Measurements from ENCODE around the gene SCN7A.
"Not testable (repeated sequence)": the region's sequence is repeated elsewhere in the genome, so short reads cannot be mapped to it uniquely, and the experiment has no call there.

The SCN7A gene

DNA sequence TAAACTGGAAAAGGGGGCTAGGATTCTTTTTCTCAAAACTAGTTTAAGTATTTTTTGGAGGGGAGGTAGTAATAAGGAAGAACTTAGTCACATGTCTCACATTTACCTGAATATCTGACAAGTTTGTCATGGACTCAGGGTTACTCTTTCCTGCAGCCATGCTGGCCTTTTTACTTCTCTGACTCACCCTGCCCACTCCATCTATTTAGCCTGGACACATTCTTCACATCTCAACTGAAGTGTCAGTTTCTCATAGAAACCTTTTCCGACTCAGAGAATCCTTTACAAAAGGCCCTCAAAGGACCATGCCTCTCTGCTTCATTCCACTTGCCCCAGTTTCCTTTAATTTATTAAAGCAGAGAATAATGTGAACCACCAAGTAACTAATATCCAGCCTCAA is 42.6 kb downstream of the SCN7A start:
- DNase-seq, result no peak

DNA sequence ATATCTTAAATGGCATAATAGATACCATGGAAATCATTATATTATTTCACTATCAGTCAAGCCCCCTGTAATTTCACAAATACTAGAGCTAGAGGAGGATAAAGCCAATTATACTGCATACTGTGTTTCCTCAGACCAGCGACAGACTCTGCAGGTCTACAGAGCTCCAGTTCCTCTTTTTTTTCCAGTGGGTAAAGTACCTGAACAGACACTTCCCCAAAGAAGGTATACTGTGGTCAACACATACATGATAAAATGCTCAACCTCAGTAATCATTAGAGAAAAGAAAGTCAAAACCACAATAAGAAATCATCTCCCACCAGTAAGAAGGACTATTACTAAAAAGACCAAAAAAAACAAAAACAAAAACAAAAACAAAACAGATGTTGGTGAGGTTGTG is 44.6 kb downstream of the SCN7A start:
- DNase-seq, result no peak

DNA sequence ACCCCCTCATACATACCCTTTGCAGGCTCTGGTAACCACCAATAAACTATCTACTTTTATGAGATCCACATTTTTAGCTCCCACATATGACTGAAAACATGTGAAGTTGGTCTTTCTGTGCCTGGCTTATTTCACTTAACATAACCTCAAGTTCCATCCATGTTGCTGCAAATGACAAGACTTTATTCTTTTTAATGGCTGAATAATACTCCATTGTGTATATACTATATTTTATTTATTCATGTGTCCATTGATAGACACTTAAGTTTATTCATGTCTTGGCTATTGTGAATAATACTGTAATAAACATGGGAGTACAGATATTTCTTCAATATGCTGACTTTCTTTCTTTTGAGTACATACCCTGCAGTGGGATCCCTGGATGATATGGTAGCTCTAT is 45.9 kb downstream of the SCN7A start:
- no peak for DNase-seq

DNA sequence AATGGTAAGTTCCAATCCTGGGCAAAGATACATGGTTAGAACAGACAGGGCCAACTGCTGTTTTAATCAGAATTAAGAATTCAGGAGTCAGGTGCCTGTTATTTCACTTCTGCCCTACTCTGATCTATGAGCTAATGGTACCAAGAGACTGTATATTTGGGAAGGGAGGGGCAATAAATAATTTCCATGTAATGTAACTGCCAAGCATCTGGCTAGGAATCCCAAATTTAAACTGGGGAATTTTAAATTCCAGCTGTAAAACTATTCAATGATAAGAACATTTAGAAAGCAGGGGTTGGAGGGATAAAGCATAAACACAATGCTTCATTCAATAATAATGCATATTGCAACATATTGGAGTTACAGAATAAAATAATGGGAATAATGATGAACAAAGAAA is 49.7 kb downstream of the SCN7A start:
- no peak for DNase-seq

DNA sequence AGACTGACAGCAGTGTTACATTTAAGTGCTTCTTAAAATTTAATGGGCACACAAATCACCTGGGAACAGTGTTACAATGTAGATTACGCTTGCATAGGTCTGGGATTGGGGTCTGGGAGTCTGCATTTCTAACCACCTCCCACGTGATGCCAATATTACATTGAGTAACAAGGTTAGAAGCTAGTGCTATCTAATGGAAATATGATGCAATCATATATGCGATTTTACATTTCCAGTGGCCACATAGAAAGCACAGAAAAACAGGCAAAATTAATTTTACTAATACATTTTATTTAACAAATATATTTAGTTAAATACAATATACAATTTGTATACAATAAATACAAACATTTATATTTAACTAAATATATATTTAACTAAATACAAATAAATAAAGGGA is 53.7 kb downstream of the SCN7A start:
- no peak for DNase-seq

DNA sequence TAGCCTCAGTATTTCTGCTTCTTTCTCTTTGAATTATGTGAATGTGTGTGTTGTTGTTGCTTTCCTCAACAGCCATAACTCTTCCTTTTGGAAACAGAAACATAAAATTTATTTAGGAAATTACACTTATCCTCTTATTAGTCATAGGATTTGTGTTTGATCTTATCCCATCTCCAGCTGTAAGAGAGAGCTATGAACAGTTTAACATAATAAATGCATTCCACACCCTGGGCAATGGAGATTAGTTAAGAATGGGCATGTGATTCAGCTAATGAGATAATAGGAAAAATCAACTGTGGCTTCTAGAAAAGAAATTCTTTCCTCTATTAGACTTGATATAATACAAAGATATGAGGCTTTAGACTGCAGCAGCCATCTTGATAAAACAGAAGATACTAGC is 55.0 kb downstream of the SCN7A start:
- DNase-seq, result no peak

DNA sequence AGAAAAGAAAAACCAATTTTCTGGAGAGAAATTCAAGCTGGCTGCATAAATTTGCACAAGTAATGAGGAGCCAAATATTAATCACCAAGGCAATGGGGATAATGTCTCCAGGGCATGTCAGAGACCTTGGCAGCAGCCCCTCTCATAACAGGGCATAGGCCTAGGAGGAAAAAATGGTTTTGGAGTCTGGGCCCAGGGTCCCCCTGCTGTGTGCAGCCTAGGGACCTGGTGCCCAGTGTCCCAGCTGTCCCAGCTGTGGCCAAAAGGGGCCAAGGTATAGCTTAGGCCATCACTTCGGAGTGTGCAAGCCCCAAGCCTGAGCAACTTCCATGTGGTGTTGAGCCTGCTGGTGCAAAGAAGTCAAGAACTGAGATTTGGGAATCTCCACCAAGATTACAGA is 57.1 kb downstream of the SCN7A start:
- no peak for DNase-seq

DNA sequence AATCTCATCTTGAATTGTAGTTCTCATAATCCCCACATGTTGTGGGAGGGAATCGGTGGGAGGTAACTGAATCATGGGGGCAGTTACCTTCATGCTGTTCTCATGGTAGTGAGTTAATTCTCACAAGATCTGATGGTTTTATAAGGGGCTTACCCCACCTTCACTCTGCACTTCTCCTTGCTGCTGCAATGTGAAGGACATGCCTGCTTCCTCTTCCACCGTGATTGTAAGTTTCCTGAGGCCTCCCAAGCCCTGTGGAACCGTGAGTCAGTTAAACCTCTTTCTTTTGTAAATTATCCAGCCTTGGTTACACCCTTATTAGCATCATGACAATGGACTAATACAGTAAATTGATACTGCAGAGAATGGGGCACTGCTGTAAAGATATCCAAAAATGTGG is 57.9 kb downstream of the SCN7A start:
- DNase-seq, result no peak

DNA sequence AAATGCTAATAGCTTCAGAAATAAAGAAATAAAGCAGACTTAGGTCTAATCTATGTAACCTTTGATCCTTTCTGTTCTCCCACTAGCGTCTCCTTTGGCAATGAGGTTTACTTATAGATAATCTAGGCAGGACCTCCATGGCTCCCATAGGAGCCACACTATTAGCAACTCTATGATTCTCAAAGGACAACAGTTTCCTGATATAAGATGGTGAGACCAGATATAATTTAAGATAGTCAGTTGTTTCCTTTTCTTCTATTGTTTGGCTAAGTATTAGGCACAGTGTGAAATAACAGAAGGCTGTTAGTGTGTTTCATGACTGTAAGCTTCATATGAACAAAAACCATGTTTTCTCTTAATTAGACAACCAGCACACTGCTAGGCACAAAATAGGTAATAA is 59.6 kb downstream of the SCN7A start:
- no peak for DNase-seq

DNA sequence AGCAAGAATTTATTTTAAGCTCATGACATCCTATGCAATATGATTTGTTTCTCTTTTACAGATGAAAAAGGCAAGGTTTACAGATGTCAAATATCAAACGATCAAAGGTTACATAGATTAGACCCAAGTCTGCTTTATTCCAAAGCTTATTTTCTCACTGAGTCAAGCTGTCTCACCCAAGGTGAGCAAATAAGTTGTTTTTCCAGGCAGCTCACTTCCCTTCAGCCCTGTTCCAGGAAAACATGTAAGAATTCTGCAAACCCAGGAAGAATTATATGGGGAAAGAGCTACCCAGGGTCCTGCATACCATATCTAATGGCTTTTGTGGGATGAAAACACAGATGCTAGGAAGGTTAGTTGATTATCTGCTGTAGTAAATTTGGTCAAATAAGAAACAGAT is 60.6 kb downstream of the SCN7A start:
- DNase-seq, result no peak

DNA sequence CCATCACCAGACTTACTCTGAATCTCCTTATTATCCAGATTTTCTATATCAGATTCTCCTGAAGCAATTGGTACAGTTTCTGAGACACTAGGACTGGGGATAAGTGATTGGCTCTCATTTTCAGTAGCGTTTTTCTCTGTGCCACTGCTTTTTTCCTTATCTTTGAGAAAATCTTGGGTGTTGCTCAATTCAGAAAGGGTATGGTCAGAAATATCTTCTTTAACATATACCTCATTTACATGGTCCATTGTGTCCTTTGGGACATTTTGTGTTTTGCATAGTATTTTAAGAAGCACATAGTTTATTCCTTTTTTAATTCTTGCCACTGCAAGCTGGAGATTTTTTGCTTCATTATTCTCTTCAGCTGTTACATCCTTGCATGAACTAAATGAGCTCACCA is 61.7 kb downstream of the SCN7A start:
- no peak for DNase-seq

DNA sequence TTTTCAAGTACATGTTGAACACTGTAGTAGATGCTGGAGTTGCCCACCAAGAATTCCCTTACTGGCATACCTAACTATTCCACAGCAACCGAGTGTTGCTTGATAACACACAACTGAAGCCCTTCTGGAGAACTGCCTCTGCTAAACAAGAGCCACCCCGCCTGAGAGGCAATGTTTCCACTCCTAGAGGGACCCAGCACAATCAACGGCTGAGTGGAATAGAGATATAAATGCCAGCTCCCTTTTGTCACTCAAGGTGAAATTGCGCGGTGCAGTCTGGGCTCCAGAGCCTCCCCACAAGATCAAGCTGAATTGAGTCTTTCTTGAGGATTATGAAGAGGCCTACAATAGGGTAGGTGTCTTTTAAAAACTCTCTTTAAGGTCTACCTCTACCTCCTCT is 69.2 kb downstream of the SCN7A start:
- DNase-seq, result no peak

DNA sequence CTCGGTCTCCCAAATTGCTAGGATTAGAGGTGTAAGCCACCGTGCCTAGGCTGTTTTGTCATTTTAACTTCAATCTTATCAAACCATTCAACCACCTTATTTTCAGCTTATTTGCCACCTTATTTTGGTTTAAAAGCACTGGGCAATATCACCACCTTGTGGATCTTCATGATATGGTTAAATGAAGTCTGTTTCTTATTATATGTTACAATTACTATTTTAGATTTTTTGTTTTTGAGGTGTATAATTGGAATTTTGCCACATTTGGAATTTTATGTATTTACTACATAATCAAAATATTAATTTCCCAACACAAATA is 74.5 kb downstream of the SCN7A start:
- DNase-seq, result no peak

DNA sequence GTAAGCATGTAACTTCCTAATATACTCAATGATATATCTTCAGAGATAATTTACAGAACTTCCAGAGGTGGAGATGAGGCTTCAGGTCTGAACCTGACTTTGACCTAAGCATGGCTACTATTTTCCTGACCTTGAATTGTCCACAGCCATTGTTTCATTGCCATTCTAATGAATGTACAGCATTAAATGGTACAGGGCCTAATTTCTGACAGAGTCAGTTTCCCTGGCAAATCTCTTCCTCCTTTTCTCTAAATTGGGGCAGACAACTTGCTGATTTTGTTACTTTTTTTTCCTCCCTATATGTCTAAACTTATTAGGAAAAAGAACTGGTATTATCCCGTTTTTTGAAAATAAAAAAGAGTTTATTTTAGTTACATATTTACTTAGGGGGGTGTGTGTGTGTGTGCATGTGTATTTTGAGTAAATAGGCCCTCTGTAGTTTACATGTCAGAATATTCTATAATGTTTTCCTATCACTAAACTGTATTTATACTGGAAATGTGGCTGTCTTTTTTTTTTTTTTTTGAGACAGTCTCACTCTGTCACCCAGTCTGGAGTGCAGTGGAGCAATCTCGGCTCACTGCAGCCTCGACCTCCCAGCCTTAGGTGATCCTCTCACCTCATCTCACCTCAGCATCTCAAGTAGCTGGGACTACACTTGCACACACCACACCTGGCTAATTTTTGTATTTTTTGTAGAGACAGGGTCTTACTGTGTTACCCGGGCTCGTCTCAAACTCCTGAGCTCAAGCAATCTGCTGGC is 75.0 kb downstream of the SCN7A start:
- no peak for DNase-seq

DNA sequence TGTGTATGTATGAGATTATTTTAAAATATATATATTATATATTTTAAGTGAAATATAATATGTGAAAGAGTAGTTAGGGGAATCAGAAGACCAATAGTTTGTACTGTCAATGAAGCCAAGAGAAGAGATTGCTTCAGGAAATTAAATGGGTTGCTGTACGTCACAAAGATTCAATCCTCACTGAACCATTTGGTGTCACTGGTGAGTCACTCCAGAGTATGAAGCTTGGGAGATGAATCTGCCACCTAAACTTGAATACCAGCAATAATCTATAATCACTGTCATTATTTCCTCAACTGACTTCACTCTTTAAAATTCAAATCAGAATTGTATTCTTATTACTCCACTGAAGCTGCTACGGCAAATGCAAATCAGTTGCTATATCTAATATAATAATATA is 76.4 kb downstream of the SCN7A start:
- DNase-seq, result no peak

DNA sequence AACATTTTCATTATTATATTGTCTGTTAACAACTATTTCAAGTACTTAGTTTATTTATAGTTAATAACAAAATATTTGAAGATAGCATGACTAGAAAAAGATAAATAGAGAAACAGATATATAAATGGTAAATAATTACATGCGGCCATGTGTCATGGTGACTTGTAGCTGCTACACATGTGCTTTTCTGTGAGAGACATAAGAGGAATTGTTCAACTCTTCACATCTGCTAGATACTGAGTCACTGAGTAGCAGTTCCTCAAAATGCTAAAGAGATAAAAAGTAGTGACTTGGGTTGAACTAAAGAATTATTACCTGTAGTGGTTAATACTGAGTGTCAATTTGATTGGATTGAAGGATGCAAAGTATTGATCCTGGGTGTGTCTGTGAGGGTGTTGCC is 80.8 kb downstream of the SCN7A start:
- no peak for DNase-seq

DNA sequence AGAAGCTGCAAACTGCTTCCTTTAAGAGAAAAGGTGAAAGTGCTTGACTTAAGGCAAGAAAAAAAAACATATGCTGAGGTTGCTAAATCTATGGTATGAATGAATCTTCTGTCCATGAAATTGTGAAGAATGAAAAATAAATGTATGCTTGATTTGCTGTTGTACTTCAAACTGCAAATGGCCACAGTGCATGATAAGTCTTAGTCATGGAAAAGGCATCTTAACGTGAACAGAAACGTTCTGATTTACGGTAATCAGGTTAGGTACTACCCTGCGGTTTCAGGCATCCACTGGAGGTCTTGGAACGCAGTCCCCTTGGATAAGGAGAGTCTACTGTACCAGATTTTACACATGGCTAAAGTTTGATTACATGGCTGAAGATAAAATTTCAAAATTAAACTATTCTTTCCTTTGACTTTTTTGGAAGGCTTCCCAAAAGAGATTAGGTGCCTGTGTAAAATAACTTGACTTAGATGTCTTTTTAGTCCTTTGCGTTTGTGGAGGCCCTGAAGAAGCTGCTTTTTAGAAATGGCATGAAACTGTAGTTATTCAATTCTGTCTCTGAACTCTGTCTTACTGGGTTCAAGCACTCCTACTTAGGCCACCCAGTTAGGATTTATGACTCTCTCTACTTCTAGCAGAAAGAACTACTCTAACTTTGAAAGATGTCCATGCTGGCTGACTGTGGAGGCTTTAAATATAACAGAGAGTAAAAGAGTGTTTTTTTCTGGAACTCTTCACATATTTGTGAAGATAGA is 82.4 kb downstream of the SCN7A start:
- DNase-seq, result no peak

DNA sequence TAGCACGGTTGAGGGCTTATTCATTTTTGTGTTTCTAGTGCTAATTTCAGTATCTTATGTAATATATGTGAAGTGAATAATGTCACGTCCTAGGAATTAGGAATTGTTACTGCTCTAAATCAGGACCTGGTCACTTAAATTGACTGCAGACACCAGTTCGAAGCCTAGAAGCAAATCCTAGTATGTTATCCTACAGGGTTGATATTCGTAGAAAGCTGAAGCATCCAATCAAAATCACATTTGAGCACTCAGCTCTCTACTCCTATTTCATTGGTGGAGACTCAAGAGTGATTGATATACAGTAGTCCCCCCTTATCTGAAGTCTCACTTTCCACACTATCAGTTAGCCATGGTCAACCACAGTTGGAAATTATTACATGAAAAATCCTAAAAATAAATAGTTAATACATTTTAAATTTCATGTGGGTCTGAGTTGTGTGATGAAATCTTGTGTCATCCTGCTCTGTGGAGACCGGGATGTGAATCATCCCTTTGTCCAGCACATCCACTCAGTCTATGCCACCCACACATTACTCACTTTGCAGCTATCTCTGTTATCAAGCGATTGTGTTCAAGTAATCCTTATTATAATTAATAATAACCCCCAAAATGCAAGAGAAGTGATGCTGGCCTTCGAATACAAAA is 83.1 kb downstream of the SCN7A start:
- no peak for DNase-seq

DNA sequence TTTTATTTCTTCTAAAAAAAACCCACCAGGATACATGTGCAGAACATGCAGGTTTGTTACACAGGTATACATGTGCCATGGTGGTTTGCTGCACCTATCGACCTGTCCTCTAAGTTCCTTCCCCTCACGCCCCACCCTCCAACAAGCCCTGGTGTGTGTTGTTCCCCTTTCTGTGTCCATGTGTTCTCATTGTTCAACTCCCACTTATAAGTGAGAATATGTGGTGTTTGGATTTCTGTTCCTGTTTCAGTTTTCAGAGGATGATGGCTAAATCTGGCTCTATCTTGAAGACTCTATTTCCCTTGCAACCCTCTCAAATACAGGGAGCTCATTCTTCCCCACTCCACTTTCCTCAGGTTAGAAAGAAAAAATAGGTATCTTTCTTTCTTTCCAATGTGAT is 86.3 kb downstream of the SCN7A start:
- DNase-seq, result not testable (repeated sequence)

DNA sequence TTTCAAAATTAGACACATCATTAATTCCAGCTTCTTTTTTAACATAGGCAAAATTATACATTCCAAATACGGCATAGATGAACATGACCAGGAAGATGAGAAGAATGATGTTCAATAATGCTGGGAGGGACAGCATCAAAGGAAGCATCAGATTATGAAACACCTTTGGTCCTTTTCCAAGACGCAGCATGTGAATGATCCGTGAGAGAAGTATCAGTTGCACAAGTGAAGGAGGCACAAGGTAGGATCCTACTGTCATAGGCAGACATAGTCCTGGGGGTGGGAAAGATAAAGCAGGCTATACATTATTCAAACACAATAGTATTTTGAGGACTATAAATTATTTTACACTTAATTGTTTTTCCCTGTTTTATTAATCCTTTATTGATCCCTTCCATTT is 87.7 kb downstream of the SCN7A start:
- DNase-seq, result no peak

DNA sequence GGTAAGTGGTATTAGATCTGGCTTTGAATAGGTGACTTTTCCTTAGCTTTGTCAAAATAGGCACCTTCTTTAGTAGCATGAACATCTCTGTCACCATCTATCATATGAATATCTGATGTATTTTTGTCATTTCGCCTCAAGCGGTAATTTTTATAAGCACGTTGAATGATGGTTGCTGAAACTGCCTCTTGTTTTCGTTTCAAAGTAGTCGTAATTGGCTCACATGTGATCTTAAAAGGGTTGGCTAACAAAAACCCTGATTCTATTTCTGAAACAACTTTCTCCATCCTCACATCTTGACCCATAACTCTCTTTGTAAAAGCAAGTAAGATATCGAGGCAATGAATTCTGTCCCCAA is 88.5 kb downstream of the SCN7A start:
- DNase-seq, result no peak

DNA sequence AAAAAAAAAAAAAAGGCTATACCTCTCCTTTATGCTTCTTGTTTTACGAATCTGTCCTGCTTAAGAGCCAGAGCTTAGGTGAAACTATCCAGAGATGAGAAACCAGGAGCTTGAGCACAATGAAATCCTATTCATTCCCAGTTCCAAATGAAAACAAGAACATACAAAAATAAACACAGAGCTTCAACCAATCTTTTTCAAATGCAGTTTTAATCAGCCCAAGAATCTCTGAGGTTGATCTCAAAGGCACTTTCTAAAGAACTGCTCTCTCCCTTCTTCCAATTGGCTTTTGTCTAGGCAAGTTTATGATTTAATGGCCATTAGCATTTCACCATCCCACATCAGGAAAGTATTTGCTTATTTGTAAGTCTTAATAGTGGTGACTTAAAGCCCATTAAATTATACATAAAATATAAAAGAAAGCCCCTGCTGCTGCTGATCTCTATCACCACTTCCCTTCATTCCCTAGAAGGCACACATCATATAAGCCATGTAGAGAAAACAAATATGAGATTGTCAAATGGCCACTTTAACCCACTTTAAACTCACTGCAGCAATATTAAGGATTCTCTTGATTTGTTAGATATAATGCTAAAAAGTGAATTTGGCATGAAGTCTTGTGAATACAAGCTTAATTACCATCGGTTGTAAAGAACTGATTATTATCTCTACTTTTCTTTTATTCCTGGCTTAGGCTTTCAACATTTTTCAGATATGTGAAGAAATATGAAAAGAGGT is 89.0 kb downstream of the SCN7A start:
- DNase-seq, result no peak

DNA sequence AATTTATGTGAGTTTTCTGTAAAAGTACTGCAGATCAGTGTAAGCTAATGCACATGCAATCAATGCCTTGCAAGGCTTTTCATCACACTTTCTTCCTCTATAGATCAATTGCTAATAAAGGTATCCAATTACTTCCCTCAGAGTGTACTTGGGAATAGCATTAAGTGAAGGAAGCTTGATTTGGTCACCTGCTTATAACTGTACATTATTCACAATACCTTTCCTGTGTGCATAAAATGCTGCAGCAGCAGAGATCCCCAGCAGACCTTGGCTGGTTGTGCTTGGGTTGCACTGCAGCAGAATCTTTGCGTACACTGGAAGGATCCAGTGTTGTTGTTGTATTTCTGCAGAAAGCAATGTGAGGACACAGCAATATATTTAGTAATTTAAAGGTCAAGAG is 99.8 kb downstream of the SCN7A start:
- no peak for DNase-seq

DNA sequence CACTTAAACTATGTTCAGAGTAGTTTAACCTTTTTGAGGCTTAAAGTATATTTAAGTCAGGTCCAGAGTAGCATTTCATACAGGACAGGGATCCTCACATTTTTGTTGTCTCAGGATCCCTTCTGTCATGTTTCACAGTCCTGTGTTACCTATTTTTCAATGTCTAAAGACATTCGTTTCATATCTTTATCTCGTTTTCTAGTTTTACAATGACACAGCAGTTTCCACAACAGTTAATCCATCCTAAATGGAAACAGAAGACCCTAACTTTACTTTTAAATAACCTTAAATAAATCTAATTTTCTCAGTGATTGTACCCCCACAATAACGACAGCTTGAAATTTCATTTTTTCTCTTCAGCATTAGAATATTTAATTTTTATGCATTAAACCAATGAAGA is 101.0 kb downstream of the SCN7A start:
- DNase-seq, result no peak

Data from activated T-cell treated with anti-CD3 and anti-CD28 coated beads, Interleukin-2, amount 50 U/mL, for 48 hours (primary cell).